Hematopoietic multipotent progenitor cell treated with erythropoietin and hydrocortisone succinate and interleukin-3 and kit ligand, for 15 days (in vitro differentiated cells): Measurements from ENCODE around the gene SEMA3E.

Experiments
- DNase-seq: peaks from one replicate; pipeline ENCODE4 v3.0.0-alpha.2; 2015; ENCODE audit warnings: low spot score

The SEMA3E gene

GRCh38 chr7:83640731-83641537, 8.0 kb downstream of the SEMA3E start:
- no peak for DNase-seq

GRCh38 chr7:83640240-83640639, 8.7 kb downstream of the SEMA3E start:
- no peak for DNase-seq

GRCh38 chr7:83633516-83633915, 15.4 kb downstream of the SEMA3E start:
- DNase-seq: no peak

GRCh38 chr7:83629117-83629880, 19.6 kb downstream of the SEMA3E start:
- DNase-seq: no peak

GRCh38 chr7:83617858-83618257, 31.1 kb downstream of the SEMA3E start:
- DNase-seq: no peak

- DNase-seq: no peak
Observed at GRCh38 chr7:83614112-83614511, 34.8 kb downstream of the SEMA3E start.

- no peak for DNase-seq
Observed at GRCh38 chr7:83613232-83613631, 35.7 kb downstream of the SEMA3E start.

- DNase-seq: no peak
Observed at GRCh38 chr7:83611776-83612175, 37.2 kb downstream of the SEMA3E start.

GRCh38 chr7:83610649-83611304, 38.2 kb downstream of the SEMA3E start:
- no peak for DNase-seq

- DNase-seq: no peak
Observed at GRCh38 chr7:83608716-83609115, 40.2 kb downstream of the SEMA3E start.

- DNase-seq: no peak
Observed at GRCh38 chr7:83603649-83604048, 45.3 kb downstream of the SEMA3E start.

GRCh38 chr7:83599131-83599530, 49.8 kb downstream of the SEMA3E start:
- DNase-seq: no peak

- no peak for DNase-seq
Observed at GRCh38 chr7:83593921-83594475, 54.9 kb downstream of the SEMA3E start.

GRCh38 chr7:83588602-83589240, 60.2 kb downstream of the SEMA3E start:
- no peak for DNase-seq

- DNase-seq: no peak
Observed at GRCh38 chr7:83586281-83586680, 62.7 kb downstream of the SEMA3E start.

- DNase-seq: no peak
Observed at GRCh38 chr7:83581667-83582435, 67.1 kb downstream of the SEMA3E start.

GRCh38 chr7:83579740-83580139, 69.2 kb downstream of the SEMA3E start:
- no peak for DNase-seq

GRCh38 chr7:83575436-83575835, 73.5 kb downstream of the SEMA3E start:
- no peak for DNase-seq

- DNase-seq: no peak
Observed at GRCh38 chr7:83574616-83575015, 74.3 kb downstream of the SEMA3E start.

GRCh38 chr7:83562960-83563359, 86.0 kb downstream of the SEMA3E start:
- DNase-seq: no peak

- DNase-seq: no peak
Observed at GRCh38 chr7:83562289-83562688, 86.7 kb downstream of the SEMA3E start.
